ENCODE data around the gene GCKR. TPM values are rescaled to one million over a fixed set of nuclear protein-coding genes. Genes with fewer than 3 reads are reported as not detected.

GCKR gene
- total and polyA plus RNA-seq, 2 of the 13 experiments (the other 11 are each of a cell fraction or from before 2014, with no cell fraction given): 15.2 to 48.3 TPM

DNA sequence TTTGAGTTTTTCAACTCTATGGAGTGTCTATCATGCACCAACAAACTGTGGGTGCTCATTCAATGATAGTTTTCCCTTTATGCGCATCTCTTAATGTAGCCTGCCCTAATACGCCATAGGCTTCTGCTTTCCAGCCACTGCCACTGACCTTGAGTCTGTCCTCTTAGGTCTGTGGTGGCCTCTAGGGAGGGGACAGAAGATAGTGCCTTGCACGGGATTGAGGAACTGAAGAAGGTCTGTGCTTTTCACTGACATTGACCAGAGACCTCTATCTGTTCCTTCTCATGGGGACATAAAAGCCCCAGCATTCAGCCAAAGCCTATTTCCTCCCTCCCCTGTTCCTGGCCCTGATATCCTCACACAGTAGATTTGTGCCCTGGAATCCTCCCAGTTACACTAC lies 2.3 kb downstream of the GCKR start (continued):
- TF ChIP-seq, protein P1, sequence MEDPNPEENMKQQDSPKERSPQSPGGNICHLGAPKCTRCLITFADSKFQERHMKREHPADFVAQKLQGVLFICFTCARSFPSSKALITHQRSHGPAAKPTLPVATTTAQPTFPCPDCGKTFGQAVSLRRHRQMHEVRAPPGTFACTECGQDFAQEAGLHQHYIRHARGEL (CRISPR knock-in tag; IDR thresholded peaks at IDR 0.05): no peak
- TF ChIP-seq SSRP1 (CRISPR knock-in tag; IDR thresholded peaks at IDR 0.05): no peak
- TF ChIP-seq ZNF432 (CRISPR knock-in tag; IDR thresholded peaks at IDR 0.05; ENCODE audit: borderline replicate concordance): no peak
- no peak for TF ChIP-seq ZNF207 (IDR thresholded peaks at IDR 0.05; ENCODE audit: borderline replicate concordance)
- TF ChIP-seq TAF1 (CRISPR knock-in tag; IDR thresholded peaks at IDR 0.05): no peak
- TF ChIP-seq ZNF879 (CRISPR knock-in tag; IDR thresholded peaks at IDR 0.05): no peak
- TF ChIP-seq, protein P2, sequence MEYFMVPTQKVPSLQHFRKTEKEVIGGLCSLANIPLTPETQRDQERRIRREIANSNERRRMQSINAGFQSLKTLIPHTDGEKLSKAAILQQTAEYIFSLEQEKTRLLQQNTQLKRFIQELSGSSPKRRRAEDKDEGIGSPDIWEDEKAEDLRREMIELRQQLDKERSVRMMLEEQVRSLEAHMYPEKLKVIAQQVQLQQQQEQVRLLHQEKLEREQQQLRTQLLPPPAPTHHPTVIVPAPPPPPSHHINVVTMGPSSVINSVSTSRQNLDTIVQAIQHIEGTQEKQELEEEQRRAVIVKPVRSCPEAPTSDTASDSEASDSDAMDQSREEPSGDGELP (IDR thresholded peaks at IDR 0.05; ENCODE audit: borderline replicate concordance, low read depth): no peak
- no peak for TF ChIP-seq RNF2 (conservative IDR thresholded peaks at IDR 0.05; ENCODE audit: low read depth)
- TF ChIP-seq, protein P3, sequence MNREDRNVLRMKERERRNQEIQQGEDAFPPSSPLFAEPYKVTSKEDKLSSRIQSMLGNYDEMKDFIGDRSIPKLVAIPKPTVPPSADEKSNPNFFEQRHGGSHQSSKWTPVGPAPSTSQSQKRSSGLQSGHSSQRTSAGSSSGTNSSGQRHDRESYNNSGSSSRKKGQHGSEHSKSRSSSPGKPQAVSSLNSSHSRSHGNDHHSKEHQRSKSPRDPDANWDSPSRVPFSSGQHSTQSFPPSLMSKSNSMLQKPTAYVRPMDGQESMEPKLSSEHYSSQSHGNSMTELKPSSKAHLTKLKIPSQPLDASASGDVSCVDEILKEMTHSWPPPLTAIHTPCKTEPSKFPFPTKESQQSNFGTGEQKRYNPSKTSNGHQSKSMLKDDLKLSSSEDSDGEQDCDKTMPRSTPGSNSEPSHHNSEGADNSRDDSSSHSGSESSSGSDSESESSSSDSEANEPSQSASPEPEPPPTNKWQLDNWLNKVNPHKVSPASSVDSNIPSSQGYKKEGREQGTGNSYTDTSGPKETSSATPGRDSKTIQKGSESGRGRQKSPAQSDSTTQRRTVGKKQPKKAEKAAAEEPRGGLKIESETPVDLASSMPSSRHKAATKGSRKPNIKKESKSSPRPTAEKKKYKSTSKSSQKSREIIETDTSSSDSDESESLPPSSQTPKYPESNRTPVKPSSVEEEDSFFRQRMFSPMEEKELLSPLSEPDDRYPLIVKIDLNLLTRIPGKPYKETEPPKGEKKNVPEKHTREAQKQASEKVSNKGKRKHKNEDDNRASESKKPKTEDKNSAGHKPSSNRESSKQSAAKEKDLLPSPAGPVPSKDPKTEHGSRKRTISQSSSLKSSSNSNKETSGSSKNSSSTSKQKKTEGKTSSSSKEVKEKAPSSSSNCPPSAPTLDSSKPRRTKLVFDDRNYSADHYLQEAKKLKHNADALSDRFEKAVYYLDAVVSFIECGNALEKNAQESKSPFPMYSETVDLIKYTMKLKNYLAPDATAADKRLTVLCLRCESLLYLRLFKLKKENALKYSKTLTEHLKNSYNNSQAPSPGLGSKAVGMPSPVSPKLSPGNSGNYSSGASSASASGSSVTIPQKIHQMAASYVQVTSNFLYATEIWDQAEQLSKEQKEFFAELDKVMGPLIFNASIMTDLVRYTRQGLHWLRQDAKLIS (CRISPR knock-in tag; IDR thresholded peaks at IDR 0.05): no peak
- TF ChIP-seq, protein P4, sequence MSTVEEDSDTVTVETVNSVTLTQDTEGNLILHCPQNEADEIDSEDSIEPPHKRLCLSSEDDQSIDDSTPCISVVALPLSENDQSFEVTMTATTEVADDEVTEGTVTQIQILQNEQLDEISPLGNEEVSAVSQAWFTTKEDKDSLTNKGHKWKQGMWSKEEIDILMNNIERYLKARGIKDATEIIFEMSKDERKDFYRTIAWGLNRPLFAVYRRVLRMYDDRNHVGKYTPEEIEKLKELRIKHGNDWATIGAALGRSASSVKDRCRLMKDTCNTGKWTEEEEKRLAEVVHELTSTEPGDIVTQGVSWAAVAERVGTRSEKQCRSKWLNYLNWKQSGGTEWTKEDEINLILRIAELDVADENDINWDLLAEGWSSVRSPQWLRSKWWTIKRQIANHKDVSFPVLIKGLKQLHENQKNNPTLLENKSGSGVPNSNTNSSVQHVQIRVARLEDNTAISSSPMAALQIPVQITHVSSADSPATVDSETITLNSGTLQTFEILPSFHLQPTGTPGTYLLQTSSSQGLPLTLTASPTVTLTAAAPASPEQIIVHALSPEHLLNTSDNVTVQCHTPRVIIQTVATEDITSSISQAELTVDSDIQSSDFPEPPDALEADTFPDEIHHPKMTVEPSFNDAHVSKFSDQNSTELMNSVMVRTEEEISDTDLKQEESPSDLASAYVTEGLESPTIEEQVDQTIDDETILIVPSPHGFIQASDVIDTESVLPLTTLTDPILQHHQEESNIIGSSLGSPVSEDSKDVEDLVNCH (CRISPR knock-in tag; IDR thresholded peaks at IDR 0.05): no peak

Measured in HepG2 (cell line).